ENCODE measurements around the gene STK16.
A peak's percentile ranks its signal among the peaks of the same experiment; 100 is the strongest.
"Not testable (repeated sequence)": the region's sequence is repeated elsewhere in the genome, so short reads cannot be mapped to it uniquely, and the experiment has no call there.

STK16 gene

DNA sequence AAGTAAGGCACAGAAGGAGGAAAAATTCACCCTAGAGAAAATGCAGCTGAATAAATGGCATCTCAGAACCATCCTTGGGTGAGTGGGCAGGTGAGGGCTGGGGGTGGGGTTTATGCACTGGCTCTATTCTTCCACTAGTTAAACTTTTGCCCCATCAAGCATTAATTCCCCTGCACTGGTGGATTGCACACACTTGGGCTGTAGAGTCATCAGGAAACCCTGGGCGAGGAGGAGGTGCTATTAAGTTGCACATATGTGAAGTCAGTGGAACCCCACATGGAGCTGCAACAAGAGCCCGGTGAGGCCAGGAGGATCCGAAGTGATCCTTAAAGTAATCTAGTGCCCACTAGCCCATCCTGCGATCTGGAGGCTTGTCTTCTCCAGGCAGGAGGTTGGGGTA lies 27.1 kb downstream of the STK16 start:
- no peak for DNase-seq

GRCh38 chr2:219272995-219273394 lies 27.7 kb downstream of the STK16 start:
- no peak for DNase-seq

GRCh38 chr2:219273937-219274336 lies 28.7 kb downstream of the STK16 start:
- DNase-seq = no peak

- DNase-seq = no peak
Measured at GRCh38 chr2:219274361-219274921, 29.2 kb downstream of the STK16 start.

DNA sequence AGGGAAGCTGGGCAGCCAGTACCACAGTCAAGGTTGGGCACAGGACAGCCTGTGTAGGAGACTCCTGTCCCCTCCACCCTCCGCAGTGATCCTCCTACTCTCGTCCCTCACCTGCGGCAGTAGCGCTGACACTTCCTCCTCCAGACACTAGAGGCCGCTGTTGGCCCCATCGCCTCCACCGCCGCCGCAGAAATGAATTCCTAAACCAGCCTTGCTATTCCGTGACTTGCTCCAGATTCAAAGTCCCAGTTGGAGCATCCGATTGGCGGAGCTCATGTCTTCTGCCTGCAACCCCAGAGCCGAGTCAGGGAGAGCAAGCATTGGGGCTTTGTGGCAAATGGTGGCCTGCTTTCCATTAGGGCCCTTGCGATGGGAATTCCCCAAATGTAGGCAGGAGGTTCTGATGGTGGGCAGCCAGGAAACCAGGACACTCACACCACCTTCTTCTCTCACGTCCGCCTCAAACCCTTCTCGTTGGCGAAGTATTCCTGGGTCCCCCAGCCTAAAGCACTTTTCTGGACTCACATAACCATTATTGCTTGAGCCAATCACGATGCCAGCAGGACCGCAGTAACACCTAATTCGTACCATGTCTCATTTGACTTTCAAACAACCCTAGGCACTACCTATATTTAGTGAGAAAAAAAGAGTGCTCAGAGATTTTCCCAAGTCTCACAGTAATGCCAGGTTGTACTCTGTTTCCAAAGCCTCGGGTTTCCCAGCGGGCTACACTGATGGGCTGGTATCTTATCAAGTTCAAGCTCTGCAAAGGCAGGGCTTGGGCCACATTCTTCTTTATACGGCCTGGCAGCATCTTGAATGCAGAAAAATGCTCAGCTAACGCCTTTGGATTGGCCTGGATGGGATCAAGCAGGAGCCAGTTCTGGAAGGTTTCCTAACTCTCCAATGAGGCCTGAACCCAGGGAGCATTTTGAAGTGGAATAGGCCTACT lies 32.7 kb downstream of the STK16 start:
- DNase-seq = peak; percentile 78

DNA sequence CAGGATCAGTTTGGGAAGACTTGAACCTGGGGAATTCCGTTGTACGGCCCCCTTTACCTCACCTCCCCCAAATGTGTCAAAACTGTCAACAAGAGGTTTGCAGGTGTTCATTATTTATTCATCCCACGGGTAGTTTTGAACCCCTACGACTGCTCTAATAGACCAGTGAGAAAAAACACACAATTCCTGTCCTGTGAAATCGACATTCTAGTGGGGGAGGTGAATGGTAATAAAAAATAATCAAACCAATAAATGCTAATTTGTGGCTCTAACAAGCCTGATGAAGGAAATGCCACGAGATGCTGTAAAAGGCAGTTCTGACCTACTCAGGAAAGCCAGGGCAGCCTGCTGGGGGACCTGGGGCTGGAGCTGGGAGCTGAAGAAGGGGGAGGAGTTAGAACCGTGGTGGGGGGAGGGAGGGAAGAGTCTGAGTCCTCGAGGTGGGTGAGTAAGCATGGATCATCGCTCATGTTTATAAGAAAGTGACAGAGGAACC lies 33.4 kb downstream of the STK16 start:
- DNase-seq = no peak

- peak; percentile 99 for DNase-seq
Measured at GRCh38 chr2:219279151-219279915, 34.1 kb downstream of the STK16 start, which contains the start of gene DNAJB2. DNAJB2 (plus strand) TSS chr2:219279366; CDS start chr2:219279834, 468 bp downstream.

- DNase-seq = no peak
Measured at GRCh38 chr2:219279916-219280516, 34.7 kb downstream of the STK16 start.

- DNase-seq = no peak
Measured at GRCh38 chr2:219280651-219281050, 35.4 kb downstream of the STK16 start.

- DNase-seq = no peak
Measured at GRCh38 chr2:219281588-219281987, 36.3 kb downstream of the STK16 start.

DNA sequence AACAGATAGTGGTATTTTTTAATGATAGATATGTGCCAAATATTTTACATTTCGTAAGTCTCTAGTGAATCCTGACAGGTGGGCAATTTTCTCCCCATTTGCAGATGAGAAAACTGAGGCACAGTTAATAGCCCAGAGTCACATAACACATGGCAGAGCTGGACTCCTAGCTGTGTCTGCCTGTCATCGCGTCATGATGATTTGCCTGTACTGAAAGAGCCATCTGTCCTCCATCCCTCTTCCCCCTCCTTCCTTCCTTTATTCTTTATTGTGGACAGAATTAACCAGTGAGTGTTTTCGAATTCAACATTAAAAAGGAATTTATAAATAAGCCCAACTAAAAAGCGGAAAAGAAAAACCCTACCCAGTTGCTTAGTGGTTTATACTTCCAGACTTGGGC lies 37.1 kb downstream of the STK16 start:
- DNase-seq = no peak

GRCh38 chr2:219282943-219283581 lies 37.8 kb downstream of the STK16 start:
- no peak for DNase-seq

DNA sequence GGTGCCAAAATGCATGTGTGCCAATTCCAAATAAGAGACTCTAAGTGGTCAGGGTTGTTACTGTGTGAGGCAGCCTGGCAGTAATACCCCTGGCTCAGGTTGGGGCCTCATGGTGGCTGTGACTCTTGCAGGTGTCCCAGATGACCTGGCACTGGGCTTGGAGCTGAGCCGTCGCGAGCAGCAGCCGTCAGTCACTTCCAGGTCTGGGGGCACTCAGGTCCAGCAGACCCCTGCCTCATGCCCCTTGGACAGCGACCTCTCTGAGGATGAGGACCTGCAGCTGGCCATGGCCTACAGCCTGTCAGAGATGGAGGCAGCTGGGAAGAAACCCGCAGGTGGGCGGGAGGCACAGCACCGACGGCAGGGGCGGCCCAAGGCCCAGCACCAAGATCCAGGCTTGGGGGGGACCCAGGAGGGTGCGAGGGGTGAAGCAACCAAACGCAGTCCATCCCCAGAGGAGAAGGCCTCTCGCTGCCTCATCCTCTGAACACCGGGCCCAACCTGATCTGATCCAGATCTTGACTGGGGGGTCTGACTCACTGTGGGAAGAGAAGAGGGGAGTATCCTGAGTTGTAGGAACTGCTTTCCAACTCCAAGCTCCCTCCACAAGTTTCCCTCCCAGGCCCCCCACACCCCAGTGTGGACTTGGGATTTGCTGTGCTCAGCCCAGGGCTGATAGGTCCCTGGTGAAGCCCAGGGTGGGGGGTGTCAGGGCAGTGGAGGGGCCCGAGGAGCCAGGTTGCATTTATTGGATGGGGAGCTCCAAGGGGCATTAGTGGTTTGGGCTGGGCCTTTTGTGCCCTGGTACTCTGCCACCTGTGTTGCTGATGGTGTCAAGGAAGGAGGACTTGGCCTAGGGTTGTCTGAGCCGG lies 39.5 kb downstream of the STK16 start:
- DNase-seq = no peak

DNA sequence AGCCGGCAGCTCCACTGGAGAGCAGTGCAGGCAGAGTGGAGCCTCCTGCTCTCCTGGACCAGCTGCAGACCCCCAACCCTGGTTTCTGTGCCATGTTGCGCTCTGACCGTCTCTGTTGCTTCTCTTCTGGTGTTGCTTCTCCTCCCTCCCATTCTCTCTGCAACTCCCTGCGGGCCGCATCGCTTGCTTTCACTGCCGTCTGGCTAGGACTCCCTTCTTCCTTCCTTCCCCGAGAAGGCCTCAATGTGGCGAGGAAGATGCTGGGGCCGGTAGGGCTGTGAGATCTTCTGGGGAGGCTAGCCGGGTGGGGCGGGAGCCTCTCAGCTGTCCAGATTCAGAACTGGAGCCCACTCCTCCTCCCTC lies 40.1 kb downstream of the STK16 start:
- no peak for DNase-seq

GRCh38 chr2:219285894-219286425 lies 40.7 kb downstream of the STK16 start:
- no peak for DNase-seq

DNA sequence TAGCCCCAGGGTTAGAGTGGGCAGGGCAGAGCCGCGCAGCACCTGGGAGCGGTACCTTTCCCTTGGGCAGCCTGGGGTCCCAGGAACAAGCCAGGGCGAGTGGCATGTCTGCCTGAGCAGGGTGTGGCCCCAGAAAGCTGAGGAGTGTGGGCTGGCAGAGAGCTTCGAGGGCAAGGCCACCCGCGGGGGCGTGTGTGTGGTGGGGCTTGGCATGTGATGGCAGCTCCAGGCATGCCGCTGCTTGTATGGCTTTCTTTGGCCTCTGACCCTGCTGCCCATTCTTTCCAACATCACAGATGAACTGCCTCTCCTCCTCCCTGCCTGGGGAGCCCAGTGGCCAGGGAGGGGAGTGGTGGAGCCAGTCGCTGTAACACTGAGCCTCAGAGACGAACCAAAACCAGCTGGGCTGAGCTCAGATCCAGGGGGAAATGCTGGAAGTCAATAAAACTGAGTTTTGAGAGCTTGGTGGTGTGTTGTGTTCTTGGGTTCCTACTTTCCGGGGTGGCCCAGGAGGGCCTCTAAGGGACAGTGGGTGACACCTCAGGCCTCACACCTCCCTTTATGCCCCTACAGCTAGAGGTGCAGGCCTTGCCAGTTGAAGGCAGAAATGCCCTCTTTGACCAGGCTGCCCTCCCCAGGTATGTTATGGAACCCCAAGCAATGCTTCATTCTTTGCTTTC lies 41.3 kb downstream of the STK16 start:
- no peak for DNase-seq

DNA sequence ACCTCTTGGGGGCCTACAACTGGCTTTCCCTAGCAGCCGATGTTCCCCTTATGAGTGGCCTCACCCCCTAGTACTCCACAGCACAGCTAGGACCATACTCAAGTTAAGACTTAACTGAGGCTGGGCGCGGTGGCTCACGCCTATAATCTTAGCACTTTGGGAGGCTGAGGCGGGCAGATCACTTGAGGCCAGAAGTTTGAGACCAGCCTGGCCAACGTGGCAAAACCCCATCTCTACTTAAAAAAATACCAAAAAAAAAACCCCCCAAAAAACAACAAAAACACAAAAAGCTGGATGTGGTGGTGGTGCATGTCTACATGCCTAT lies 41.8 kb downstream of the STK16 start:
- DNase-seq = not testable (repeated sequence)

- no peak for DNase-seq
Measured at GRCh38 chr2:219287580-219288265, 42.4 kb downstream of the STK16 start.

DNA sequence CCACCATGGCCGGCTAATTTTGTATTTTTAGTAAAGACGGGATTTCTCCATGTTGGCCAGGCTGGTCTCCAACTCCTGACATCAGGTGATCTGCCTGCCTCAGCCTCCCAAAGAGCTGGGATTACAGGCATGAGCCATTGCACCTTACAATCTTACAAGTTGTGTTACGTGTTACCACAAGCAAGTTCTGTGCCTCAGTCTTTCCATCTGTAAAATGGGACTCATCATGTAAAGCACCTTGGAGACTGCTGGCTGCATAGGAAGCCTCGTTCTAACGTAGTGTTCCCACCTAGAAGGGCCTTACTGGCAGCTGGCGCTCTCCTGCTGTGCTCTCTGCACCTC lies 43.9 kb downstream of the STK16 start:
- DNase-seq = no peak
